GM18526 (cell line): ENCODE measurements around the gene SERTM1.

Experiments used
- POLR2A ChIP-seq: IDR thresholded peaks from 3 replicates; pipeline ENCODE4 v1.6.1; 2011; ENCODE audit not compliant: insufficient read length; ENCODE audit errors: extremely low read depth

The SERTM1 gene

GRCh38 chr13:36736119-36736726 is 62.4 kb downstream of the SERTM1 start:
- TF ChIP-seq POLR2A: no peak

- no peak for TF ChIP-seq POLR2A
Observed at GRCh38 chr13:36737524-36738083, 63.8 kb downstream of the SERTM1 start.

DNA sequence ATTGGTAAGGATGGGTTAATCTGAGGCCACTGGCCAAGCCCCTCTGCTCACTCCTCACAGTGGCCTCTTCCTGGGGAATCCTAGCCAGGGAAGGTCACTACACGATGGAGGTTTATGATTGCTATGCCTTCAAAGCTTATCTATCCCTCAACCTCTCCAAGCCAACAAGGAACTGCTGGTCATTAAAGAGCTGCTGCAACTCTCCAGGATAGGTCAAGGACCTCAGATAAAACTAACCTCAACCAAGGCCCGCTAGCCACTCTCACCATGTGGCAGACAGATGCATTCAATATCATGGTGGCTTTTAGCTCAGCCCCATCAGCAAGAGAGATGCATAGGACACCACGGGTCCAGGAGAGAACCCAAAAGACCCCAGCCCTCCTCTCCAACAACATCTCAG is 71.6 kb downstream of the SERTM1 start:
- no peak for TF ChIP-seq POLR2A

GRCh38 chr13:36746051-36746450 is 72.2 kb downstream of the SERTM1 start:
- no peak for TF ChIP-seq POLR2A
